Ascending aorta (tissue), 2 donors: Measurements from ENCODE around the gene ERC1. TPM values are rescaled to one million over a fixed set of nuclear protein-coding genes. Genes with fewer than 3 reads are reported as not detected.
"Not testable (repeated sequence)": the region's sequence is repeated elsewhere in the genome, so short reads cannot be mapped to it uniquely, and the experiment has no call there.

Experiments used
- DNase-seq, 2 donors: peaks; one replicate each; pipeline ENCODE4 v3.0.0-alpha.2; 2019; ENCODE audit warnings: low spot score in 2 of 2
- H3K27ac ChIP-seq, 2 donors: fragments of 200-600 bp; sonication (generic); one replicate each; pipeline ENCODE4 v1.5.1; 2016 to 2017; ENCODE audit warnings: mild to moderate bottlenecking in 1 of 2
- H3K27me3 ChIP-seq: fragments of 200-600 bp; sonication (generic); one replicate; pipeline ENCODE4 v1.5.1; 2017
- H3K36me3 ChIP-seq, 2 donors: fragments of 200-600 bp; sonication (generic); one replicate each; pipeline ENCODE4 v1.5.1; 2016
- H3K4me1 ChIP-seq, 2 donors: fragments of 200-600 bp; sonication (generic); one replicate each; pipeline ENCODE4 v1.5.1; 2016 to 2017; ENCODE audit warnings: mild to moderate bottlenecking in 1 of 2
- H3K4me3 ChIP-seq, 2 donors: fragments of 200-600 bp; sonication (generic); one replicate each; pipeline ENCODE4 v1.5.1; 2016 to 2017; ENCODE audit warnings: mild to moderate bottlenecking in 1 of 2
- H3K9me3 ChIP-seq, 2 donors: fragments of 200-600 bp; sonication (generic); one replicate each; pipeline ENCODE4 v1.5.1; 2016
- intact Hi-C: fragments of 100-400 bp; cut with DNase I; formaldehyde crosslinking; loops from one replicate; pipeline ENCODE4 v1.15.1; 2023
- total RNA-seq: library from RNA; depleted of rRNA; stranded (reverse); fragments of >200 nt; gene quantifications from one replicate; pipeline ENCODE4 v1.1.0, GENCODE V29; 2016
- TF ChIP-seq, protein P1 (sequence below), 3 experiments: fragments of 200-600 bp in 2 of 3; fragments of 450-650 bp in 1 of 3; sonication (generic) in 2 of 3; IDR thresholded peaks; one replicate each; pipeline ENCODE4 v1.5.1; 2016 to 2019; ENCODE audit warnings: antibody characterized with exemption in 3 of 3, mild to moderate bottlenecking in 1 of 3, moderate library complexity in 1 of 3

ERC1 gene
- total RNA-seq, 1 donor from 2014 or later, result 41.4 TPM

- TF ChIP-seq, protein P1, sequence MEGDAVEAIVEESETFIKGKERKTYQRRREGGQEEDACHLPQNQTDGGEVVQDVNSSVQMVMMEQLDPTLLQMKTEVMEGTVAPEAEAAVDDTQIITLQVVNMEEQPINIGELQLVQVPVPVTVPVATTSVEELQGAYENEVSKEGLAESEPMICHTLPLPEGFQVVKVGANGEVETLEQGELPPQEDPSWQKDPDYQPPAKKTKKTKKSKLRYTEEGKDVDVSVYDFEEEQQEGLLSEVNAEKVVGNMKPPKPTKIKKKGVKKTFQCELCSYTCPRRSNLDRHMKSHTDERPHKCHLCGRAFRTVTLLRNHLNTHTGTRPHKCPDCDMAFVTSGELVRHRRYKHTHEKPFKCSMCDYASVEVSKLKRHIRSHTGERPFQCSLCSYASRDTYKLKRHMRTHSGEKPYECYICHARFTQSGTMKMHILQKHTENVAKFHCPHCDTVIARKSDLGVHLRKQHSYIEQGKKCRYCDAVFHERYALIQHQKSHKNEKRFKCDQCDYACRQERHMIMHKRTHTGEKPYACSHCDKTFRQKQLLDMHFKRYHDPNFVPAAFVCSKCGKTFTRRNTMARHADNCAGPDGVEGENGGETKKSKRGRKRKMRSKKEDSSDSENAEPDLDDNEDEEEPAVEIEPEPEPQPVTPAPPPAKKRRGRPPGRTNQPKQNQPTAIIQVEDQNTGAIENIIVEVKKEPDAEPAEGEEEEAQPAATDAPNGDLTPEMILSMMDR (IDR thresholded peaks at IDR 0.05), result no peak
- no peak overlapping the region for H3K27ac ChIP-seq
- peaks cover 0 to 12% of the 10 kb centered on the region in 2 donors for H3K4me1 ChIP-seq
These were observed 53.2 kb downstream of the ERC1 start for GRCh38 chr12:1044199-1044598.

DNA sequence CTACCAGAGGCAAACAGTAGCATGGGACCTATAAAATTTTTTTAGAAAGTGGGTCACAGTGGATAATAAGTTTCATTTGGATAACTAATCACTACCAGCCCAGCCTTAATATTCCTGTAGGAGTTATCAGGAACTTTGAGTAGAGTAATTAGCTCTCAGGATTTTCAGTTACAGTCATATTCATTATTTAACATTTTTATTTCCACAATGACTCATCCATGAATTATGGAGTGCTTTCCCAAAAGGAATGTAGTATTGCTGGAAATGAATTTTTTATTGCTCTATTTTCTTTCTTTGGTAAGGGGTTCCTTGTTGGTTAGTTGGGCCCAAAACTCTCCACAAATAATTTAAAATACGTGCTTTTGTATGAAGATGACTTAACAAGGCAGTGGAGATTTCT lies 53.7 kb downstream of the ERC1 start:
- DNase-seq, result no peak
- no peak overlapping the region for H3K27ac ChIP-seq
- no peaks in the 10 kb centered on the region for H3K27me3 ChIP-seq
- no peaks in the 10 kb centered on the region for H3K36me3 ChIP-seq
- intact Hi-C loops, result no loop called here
- TF ChIP-seq, protein P1 (IDR thresholded peaks at IDR 0.05), result no peak
- no peak overlapping the region for H3K4me3 ChIP-seq
- H3K4me1 ChIP-seq, result peaks cover 0 to 12% of the 10 kb centered on the region in 2 donors
- H3K9me3 ChIP-seq, result no peaks in the 10 kb centered on the region

More at GRCh38 chr12:1044199-1044598, 53.2 kb downstream of the ERC1 start:
- H3K9me3 ChIP-seq, result no peaks in the 10 kb centered on the region
- no peak for DNase-seq
- intact Hi-C loops, result no loop called here
- H3K27me3 ChIP-seq, result no peaks in the 10 kb centered on the region
- no peaks in the 10 kb centered on the region for H3K36me3 ChIP-seq
- no peak overlapping the region for H3K4me3 ChIP-seq

GRCh38 chr12:1046727-1047126 lies 55.7 kb downstream of the ERC1 start:
- no peaks in the 10 kb centered on the region for H3K27me3 ChIP-seq

GRCh38 chr12:1047898-1048660 lies 57.1 kb downstream of the ERC1 start:
- Histone ChIP-seq H3K4me3 (no peak overlapping the region), H3K27ac (no peak overlapping the region), H3K36me3 (no peaks in the 10 kb centered on the region), H3K27me3 (no peaks in the 10 kb centered on the region), H3K9me3 (no peaks in the 10 kb centered on the region), H3K4me1 (peaks cover 0 to 12% of the 10 kb centered on the region in 2 donors)
- DNase-seq, result no peak
- intact Hi-C loops, result no loop called here
- TF ChIP-seq, protein P1 (IDR thresholded peaks at IDR 0.05), result no peak

More at GRCh38 chr12:1046727-1047126, 55.7 kb downstream of the ERC1 start:
- Histone ChIP-seq H3K9me3 (no peaks in the 10 kb centered on the region), H3K27ac (no peak overlapping the region), H3K4me1 (peaks cover 0 to 12% of the 10 kb centered on the region in 2 donors), H3K36me3 (no peaks in the 10 kb centered on the region), H3K4me3 (no peak overlapping the region)
- TF ChIP-seq, protein P1 (IDR thresholded peaks at IDR 0.05), result no peak
- no peak for DNase-seq
- intact Hi-C loops, result no loop called here

DNA sequence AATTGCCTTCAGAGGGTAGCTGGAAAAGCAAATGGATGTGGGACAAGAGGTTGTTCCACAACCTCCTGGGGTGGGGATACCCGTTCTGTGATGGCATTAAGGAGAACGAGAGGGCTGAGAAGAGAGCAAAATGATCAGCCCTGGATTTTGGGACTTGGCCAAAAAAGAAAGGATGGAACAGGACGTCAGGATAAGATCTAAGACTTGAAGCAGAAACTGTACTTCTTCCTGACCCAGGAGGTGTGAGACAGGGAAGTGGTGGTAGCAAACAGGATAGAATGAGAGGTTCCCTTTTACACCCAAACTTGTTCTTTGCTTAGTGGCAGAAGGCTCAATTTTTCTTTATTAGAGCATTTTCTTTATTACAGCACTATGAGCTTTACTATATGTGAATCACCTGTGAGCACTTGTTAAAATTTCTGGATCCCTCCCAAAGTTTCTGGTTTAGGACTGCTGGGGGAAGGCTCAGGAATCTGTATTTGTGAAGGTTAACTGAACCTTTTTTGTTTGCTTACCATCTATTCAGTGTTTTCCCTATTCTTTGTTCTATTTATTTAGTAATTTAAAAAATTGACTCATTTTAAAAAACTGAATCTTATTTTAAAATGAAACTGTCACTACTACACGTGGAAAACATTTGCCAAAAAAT lies 59.2 kb downstream of the ERC1 start:
- Histone ChIP-seq H3K27me3 (no peaks in the 10 kb centered on the region), H3K27ac (no peak overlapping the region), H3K36me3 (no peaks in the 10 kb centered on the region), H3K4me3 (no peak overlapping the region), H3K4me1 (peaks cover 0 to 12% of the 10 kb centered on the region in 2 donors), H3K9me3 (no peaks in the 10 kb centered on the region)
- TF ChIP-seq, protein P1 (IDR thresholded peaks at IDR 0.05), result no peak
- intact Hi-C loops, result no loop called here
- DNase-seq, result no peak

GRCh38 chr12:1051672-1052071 lies 60.6 kb downstream of the ERC1 start:
- H3K36me3 ChIP-seq, H3K9me3 ChIP-seq, H3K27ac ChIP-seq, DNase-seq, H3K27me3 ChIP-seq, H3K4me3 ChIP-seq, intact Hi-C loops: not testable (repeated sequence)
- H3K4me1 ChIP-seq, result peaks cover 0 to 12% of the 10 kb centered on the region in 2 donors
